CD4-positive, alpha-beta T cell treated with Interferon gamma for 1 hour (primary cell): Measurements from ENCODE around the gene SRL.

Experiments
- DNase-seq: peaks from one replicate; pipeline ENCODE4 v3.0.0-alpha.2; 2020

The SRL gene

DNA sequence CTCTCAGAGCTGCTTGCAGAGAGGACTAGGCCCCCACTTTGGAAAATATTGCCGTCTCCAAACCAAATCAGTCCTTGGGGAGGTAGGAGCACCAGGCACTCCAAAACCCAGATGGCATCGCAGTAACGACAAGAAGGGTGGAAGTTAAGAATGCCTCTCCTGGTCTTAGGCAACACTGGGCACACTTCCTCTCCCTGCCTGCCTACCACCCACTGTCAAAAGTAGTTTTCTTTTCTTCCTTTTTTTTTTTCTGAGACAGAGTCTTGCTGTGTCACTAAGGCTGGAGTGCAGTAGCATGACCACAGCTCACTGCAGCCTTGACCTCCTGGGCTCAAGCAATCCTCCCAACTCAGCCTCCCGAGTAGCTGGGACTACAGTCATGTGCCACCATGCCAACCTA, 47.2 kb downstream of the SRL start:
- DNase-seq = peak; percentile 9

DNA sequence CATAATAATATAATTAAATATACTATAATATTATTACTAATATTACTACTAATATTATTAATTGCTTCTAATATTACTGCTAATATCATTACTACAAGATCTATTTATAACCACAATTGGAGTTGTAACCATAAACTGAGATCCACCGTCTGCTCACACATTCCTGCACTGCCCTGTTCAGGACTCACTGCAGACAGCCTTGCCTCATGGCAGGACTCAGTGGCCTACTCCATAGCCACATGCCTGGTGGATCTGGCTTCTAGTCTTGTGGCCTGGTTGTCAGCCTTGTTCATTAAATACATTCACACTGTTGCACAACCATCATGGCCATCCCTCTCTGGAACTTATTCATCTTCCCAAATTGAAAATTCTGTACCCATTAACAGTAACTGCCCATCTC, 48.0 kb downstream of the SRL start:
- no peak for DNase-seq

DNA sequence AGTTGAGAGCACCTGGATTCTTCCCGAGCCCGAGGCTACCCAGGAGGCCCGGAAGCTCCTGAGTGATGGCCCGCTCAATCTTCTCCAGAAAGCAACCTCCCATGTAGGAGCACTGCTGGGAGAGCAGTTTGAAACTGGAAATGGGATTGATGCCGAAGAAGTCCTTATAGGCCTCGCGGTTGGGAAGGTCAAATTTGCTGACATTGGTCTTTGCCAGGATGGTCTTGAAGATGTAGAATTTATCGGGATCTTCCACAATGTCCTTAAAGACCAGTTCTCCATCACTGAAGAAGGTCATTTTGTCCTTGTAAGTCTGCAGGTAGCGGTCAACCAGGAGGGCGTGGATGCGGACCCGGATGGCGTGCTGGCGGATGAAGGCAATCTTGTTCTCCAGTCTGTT, 49.7 kb downstream of the SRL start:
- no peak for DNase-seq

DNA sequence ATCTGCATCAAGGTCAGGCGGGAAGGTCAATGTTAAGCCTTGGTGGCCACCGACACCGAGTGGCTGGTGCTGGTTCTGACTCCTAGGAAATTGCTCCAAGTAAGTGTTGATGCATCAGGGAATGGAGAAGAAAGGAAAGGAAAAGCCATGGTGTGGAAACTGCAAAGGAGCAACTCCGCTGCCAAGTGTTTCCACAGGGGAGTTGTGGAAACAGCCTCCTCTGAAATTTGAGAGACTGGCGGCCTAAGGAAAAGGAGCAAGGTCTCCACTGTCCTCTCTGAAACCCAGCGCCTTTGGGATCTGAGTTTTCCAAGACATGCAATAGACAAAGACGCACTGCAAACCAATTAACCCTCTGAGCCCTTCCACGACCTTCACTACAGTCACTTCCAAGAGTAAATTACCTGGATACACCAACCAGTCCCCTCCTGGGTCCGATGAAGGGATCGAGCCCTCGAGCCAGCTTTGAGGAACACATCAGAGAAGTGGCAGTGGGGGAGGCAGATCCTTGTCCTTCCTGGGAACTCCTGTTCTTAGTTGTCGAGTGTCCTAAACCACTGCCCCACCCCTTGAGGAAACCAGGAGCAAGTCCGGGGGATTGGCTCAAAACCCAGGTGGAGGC, 51.1 kb downstream of the SRL start:
- DNase-seq = no peak

DNA sequence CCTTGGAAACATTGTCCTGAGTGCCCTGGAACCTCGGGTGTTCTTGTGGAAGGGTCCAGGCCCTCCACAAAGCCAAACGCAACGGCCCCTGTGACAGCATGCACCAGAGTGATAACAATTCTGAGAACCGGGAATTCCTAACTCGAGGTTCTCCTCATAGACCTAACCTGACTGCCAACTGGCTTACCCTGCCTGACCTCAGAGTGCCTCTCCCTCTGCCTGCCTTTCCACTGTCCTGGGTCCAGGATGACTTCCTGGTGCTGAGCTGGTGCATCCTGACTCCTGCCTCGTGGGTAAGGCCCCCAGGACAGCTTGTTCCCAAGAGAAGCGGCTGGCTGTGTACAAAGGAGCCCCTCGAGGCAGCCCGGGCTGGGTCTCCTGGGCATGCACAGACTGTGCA, 51.8 kb downstream of the SRL start:
- no peak for DNase-seq

DNA sequence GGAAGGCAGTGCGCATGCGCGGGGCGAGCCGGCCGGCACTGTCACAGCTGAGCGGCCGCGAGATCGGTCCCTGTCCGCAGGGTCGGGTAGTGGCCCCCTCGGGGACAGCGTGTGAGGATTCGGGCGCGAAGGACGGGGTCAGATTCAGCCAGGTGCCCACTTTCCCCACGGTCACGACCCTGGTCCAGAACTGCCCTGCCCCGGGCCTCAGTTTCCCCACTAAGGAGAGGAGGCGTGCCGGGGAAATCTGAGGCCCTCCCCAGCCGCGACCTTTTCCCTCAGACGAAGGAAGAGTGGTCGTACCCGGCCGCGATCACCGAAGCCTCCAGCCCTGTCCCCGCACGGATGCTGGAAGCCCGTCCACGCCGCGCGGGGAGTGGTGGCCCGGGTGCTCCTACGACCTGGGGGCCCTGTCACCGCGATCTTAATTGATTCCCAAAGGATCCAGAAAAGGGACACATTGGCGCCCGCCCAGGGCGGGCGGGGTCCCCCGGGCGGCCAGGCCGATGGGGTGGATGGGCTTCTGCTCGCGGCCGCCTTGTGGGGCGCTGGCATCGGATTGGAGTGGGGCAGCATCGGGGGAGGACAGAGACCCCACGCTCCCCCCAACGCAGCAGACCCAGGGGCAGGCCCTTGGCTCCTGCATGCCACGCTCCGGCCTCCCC, 57.7 kb downstream of the SRL start:
- DNase-seq = no peak

DNA sequence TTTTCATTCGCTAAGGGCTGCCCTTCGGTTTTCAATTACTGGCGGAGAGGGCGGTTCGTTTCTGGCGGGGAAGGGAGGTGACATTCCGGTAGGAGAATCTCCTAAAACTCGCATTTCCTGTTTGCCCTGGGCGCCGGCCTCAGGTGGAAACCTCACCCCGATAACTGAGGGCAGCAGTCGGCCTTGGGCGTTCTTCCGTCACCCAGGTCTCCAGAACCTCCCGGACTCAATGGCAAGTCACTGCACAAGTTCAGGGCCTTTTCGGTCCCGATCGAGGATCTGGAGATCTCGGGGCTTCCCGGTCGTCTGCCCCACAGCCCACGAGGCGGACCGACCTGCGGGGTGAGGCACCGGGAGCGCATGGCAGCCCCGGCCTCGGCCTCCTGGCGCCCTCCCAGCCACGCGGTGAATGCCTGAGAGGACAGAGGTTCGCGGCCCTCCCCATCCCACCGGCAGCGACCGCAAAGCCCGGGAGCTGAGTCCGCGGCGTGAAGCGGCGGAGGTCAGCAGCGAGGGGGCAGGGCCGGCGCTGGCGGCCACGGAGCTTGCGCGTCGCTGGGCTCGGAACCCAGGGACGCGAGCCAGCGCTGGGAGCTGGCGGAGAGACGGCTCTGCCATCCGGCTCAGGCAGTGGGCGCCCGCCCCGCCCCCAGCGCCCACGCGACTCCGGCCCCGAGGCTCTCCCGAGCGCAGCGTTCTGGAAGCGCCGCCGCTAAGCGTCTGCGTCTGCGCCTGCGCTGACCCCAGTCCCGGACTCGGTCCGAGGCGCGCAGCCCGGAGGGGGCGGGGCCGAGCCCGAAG, 58.4 kb downstream of the SRL start:
- DNase-seq = peak; percentile 90

DNA sequence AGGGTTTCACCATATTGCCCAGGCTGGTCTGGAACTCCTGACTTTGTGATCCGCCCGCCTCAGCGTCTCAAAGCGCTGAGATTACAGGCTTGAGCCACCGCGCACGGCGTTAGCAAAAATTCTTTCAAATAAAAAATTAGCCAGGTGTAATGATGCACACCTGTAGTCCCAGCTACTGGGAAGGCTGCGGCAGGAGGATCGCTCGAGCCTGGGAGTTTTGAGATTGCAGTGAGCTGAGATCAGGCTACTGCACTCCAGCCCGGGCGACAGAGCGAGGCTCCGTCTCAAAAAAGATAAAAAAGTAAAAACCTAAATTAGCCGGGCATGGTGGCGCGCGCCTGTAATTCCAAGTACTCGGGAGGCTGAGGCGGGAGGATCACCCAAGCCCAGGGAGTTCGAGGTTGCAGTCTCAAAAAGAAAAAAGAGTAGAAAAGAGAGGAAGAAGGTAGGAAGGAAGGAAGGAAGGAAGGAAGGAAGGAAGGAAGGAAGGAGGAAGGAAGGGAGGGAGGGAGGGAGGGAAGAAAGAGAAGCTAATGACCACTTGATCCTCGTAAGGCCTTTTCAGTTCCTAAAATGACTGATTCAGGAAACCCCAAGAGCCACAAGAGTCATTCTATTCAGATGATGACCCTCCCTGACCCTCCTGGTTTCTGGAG, 59.2 kb downstream of the SRL start:
- DNase-seq = no peak

DNA sequence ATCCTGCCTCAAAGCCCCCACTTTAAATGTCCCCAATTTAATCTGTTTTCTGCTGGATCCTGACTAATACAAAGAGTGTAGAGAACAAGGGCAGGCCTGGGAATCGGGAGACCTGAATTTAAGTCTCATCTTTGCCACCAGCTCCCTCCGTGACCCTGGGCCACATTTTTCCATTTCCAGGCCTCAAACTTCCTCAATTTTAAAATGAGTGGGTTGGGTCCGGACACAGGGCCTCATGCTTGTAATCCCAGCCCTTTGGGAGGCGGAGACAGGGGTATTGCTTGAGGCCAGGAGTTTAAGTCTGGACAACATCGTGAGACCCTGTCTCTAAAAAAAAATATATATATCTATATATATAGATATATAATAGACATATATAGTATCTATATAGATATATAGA, 61.4 kb downstream of the SRL start:
- DNase-seq = no peak

DNA sequence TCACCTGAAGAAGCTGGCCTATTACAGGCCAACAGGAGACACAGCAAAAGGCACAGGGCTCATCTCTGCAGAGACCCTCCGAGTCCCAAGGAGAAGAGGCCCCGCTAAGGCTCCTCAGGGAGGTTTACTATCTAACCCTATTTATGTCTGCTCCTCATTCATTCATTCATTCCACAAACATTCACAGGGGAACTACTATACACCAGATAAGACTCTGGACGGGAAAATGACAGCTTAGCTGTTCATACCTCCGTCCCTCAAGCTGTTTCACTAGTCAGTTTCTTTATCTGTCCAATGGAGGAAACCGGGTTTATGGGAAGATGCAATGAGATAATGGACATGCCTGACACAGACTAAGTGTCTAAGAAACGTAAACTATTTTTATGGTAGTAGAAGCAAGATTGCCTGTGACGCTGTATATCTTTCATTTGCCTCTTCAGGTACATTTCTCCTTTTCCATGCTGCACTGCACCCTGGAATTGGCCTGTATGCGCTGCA, 62.1 kb downstream of the SRL start:
- DNase-seq = no peak

DNA sequence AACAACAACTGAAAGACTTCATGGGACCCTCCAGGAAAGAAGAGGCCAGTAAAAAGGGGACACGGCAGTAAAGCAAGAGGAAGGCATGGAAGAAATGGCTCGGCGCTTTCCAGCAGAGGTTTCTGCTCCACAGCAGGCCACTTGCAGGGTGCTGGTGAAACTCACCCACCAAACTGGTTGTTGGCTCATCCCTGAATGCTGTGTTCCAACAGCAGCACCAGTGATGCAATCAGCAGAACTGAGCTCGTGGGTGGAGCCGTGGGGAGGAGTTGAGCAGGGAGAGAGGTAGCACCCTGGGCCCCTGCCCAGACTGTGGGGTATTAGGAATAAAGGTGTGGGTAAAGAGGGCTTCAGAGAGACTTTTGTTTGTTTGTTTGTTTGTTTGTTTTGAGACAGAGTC, 62.9 kb downstream of the SRL start:
- DNase-seq = peak; percentile 11

DNA sequence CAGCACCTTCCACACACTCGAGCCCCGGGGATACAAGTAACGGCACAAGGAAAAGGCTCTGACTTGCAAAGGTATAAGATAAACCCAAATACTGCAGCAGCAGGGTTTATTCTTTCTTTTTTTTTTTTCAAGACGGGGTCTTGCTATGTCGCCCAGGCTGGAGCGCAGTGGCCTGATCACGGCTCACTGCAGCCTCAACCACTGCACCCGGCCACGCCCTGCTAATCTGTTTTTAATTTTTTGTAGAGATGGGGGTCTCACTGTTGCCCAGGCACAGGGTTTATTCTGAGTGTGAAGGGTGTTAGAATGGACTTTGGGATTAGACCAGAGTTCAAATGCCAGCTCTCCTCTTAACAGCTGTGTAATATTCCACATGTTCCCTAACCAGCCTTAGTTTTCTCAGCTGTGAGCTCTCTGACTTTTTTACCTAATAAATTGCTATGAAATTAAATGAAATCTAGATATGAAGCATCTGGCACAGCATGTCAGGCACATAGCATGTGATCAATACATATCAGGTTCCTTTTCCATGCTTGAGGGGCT, 63.3 kb downstream of the SRL start:
- no peak for DNase-seq

DNA sequence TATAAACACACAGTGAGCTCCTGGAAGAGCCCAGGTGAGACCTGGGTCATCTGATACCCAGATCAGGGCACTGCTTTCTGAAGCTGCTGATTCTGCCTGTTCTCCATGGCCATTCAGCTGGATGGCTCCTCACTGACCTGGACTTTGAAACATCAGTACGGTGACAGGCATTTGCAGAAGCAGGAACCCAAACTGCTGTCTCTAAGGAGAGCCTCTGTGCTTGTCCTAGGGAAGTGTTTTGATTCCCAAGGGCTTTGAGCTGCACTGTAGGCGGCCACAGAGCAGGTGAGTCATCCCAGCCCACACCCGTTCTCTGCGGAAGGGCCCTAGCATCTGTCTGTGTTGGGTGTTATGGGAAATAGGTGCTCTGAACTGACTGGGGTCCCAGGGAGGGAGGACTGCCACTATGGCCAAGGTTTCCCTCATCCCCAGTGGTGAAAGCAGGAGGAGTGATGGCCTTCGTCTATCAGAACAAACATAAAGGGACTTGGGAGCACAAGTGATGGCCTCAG, 64.9 kb downstream of the SRL start:
- DNase-seq = no peak

DNA sequence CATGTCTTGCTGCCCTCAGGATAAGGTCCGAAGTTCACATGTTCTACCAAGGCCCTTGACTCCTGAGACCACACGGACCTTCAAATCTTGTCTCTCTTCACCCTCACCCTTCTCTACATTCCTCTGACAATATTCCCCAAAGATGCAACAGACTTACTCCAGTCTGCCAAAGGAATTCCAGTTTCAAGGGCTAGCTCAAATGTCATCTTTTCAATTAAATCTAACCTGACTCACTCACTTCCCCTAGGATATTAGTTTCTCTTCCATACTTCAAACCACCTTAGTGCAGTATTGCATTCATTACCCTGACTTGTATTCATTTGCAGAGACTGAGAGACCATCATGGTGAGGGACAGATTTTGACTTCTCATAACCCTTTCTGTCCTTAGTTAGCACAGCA, 66.0 kb downstream of the SRL start:
- no peak for DNase-seq

DNA sequence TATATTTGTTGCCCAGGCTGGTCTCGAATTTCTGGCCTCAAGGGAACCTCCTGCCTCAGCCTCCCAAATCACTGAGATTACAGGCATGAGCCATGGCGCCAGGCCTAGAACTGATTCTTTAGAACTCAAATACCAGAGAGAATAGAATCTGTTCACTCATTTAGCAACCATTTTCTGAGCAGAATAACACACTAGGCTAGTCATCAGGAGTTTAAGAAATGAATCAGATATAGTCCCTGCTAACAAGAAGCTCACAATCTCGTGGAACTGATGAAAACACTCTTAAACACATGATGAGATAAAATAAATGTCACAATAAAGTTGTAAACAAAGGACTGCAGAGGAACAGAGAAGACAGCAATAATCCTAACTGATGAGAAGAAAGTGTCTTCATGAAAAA, 69.8 kb downstream of the SRL start:
- DNase-seq = no peak

DNA sequence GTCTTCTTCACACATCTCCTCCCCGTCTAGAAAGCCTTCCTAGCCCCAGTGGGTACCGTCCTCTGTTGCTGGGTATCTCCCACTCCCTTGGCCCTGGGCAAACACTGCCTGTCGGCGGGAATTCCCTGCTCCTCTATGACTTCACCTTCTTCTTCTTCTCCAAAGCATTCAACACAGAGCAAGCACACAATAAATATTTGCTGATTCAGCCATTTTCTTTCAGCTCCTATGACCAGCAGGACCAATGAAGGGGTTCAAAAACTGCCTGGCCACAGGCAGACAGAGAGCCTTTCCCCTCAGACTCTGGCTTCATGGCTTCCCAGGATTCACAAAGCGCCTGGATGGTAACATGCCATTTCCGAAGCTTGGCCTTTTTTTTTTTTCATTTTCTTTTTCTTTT, 72.5 kb downstream of the SRL start:
- no peak for DNase-seq

DNA sequence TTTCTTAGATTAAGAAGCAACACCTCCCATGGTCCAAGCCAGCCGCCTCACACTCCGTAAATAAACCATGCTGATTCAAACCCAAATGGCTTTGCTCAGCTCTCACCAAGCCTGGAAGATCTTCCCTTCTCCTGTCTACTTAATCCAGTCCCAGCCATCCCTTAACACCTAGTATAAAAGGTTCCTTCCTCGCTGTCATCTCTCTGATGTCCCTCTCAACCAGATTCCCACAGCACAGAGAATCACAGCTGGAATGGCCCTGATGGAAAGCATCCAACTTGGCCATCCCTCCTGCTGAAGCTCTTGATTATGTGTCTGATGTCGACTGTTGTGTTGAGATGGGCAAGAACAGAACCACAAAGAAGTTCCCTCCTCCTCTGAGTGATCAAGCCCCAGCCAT, 75.1 kb downstream of the SRL start:
- no peak for DNase-seq

DNA sequence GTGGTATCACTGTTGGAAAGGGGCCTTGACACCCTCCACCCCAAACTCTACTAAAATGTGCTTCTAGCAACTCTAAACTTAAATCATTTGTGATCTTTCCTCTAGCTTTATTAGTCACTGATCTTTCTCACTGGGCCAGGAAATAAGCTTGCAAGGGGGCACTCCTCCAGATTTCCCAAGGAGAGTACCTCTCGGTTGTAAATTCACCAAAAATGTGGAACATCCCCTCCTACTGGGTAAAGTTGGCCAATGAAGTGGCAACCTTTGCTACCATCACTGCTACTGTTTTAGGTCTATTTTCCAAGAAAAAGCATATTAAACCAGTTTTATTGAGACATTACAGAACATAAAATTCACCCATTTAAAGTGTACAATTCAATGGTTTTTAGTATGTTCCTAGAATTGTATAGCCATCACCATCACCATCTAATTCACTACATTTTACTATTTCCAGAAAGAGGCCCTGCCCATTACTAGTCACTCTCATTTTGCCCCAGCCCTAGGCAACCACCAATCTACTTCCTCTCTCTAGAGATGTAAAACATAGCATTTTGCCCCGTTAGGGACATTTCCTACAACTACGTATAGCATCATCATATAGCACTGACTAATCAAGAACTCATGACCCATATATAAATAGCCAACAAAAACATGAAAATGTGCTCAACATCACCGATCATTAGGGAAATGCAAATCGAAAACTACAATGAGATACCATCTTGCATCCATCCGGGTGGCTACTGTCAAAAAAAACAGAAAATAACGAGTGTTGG, 81.0 kb downstream of the SRL start:
- DNase-seq = no peak

DNA sequence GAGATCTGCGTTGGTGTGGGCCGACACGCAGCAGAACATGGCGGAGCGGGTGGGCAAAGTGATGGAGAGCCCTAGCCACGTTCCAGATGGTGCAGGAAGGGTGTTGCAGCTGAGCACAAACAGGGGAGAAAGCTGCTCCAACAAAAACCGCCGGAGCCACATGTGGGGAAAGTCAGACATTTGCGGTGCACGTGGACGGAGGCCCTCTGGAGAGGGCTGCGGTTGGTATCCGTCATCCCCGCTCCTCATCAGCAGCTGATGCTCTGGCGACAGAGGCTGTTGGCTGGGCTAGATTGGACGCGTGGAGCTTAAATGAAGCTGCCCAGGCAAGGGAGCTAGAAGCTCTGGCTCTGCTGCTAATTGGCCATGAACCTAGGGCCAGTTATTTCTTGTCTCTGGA, 82.2 kb downstream of the SRL start:
- no peak for DNase-seq

DNA sequence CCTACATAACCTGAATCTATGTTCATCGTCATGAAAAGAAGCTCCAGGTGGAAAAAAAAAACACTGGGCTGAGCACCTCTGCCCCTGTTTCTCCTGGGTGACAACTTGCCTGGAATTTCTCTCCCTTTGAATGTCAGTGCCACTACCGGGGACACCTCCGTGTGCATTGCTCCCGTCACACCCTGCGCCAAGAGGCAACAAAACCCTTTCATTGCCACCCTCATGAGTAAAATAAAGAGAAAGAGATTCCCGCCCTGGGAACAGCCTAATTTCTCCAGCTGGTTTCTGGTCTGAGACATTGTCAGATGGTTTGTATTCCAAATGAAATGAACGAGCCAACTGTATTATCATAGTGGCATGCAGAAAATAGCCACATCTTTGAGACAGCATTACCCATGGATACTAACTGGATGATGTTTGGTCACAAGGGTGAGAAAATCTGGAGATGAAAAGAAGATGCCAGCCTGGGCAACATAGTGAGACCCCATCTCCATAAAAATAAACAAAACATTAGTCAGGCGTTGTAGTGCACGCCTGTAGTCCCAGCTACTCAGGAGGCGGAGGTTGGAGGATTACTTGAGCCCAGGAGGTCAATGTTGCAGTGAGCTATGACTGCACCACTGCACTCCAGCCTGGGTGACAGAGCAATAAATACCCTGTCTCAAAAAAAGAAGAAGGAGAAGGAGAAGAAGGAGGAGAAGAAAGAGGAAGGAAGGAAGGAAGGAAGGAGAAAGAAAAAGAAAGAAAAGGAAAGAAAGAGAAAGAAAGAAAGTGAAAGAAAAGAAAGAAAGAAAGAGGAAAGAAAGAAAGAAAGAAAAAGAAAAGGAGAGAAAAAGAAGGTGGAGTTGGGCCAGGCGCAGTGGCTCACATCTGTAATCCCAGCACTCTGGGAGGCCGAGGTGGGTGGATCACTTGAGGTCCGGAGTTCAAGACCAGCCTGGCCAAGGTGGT, 83.5 kb downstream of the SRL start:
- DNase-seq = no peak

DNA sequence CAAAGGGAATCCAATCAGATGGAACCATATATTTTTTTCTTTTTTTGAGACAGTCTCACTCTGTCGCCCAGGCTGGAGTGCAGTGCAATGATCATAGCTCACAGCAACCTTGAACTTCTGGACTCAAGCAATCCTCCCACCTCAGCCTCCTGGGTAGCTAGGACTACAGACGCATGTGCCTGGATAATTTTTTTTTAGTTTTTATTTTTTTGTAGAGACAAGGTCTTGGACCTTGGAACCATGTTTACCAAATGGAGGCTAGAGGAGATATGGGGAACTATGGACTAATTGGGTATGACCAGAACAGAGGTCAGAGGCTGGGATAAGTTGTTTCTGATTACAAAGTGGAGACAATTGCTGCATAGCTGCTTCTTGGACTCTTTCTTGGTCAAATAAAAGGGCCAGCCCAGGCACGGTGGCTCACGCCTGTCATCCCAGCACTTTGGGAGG, 84.5 kb downstream of the SRL start:
- no peak for DNase-seq
